ENCODE results near the gene PPP3CA. TPM values are rescaled to one million over a fixed set of nuclear protein-coding genes. Genes with fewer than 3 reads are reported as not detected.

Gene PPP3CA
- total and polyA plus RNA-seq, 2 experiments from 2014 or later: 27.0 to 45.2 TPM

DNA sequence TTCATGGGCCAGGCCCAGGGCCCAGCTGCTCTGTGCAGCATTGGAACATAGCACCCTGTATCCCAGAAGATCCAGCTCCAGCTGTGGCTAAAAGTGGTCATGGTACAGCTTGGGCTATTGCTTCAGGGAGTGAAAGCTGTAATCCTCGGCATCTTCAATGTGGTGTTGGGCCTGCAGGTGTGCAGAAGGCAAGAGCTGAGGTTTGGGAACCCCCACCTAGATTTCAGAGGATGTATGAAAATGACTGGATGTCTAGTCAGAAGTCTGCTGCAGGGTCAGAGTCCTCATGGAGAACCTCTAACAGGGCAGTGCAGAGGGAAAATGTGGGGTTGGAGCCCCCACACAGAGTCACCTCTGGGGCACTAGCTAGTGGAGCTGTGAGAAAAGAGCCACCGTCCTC, 341.7 kb downstream of the PPP3CA start (continued):
- TF ChIP-seq, protein P1, sequence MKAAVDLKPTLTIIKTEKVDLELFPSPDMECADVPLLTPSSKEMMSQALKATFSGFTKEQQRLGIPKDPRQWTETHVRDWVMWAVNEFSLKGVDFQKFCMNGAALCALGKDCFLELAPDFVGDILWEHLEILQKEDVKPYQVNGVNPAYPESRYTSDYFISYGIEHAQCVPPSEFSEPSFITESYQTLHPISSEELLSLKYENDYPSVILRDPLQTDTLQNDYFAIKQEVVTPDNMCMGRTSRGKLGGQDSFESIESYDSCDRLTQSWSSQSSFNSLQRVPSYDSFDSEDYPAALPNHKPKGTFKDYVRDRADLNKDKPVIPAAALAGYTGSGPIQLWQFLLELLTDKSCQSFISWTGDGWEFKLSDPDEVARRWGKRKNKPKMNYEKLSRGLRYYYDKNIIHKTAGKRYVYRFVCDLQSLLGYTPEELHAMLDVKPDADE (IDR thresholded peaks at IDR 0.05): no peak

DNA sequence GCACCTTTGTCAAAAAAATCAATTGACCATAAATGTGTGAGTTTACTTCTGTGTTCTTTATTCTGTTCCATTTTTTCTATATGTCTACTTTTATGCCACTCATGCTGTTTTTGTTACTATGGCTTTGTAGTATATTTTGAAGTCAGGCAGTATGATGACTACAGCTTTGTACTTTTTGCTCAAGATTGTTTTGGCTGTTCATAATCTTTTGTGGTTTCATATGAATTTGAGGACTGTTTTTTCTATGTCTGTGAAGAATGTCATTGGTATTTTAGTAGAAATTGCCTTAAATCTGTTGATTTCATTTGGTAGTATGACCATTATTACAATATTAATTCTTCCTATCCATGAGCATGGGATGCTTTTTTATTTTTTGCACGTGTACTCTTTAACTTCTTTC, 346.8 kb downstream of the PPP3CA start:
- Histone ChIP-seq H3K79me2 (replicated peaks; ENCODE audit: insufficient read depth) (no peaks in the 10 kb centered on the region), H3K4me3 (no peak overlapping the region), H3K27ac (ENCODE audit: low read depth) (no peak overlapping the region), H3K27me3 (ENCODE audit: insufficient read depth) (no peaks in the 10 kb centered on the region), H3K36me3 (ENCODE audit: insufficient read depth) (no peaks in the 10 kb centered on the region), H3K4me2 (no peak overlapping the region), H2AFZ (no peak overlapping the region), H4K20me1 (replicated peaks; ENCODE audit: insufficient read depth) (no peaks in the 10 kb centered on the region), H3F3A (replicated peaks; ENCODE audit: low read depth) (no peaks in the 10 kb centered on the region), H3K4me1 (ENCODE audit: insufficient read depth) (no peaks in the 10 kb centered on the region), H3K9me2 (ENCODE audit: insufficient read depth) (peaks cover 3% of the 10 kb centered on the region; the same call in 1 of the 2 replicates)
- Mint-ChIP-seq H3K27me3 (ENCODE audit: insufficient read depth, low read depth, poor library complexity) (no peaks in the 10 kb centered on the region), H3K9me3 (no peaks in the 10 kb centered on the region), H3K4me3 (no peak overlapping the region), H3K27ac (no peak overlapping the region), H3K36me3 (ENCODE audit: low read depth) (no peaks in the 10 kb centered on the region), H3K4me1 (no peaks in the 10 kb centered on the region)
- ATAC-seq: no peak
- no peak for DNase-seq (ENCODE audit: low spot score)
- TF ChIP-seq JUNB (IDR thresholded peaks at IDR 0.05; ENCODE audit: unreplicated experiment) (no peak), NANOG (IDR thresholded peaks at IDR 0.05; ENCODE audit: borderline replicate concordance) (no peak), ZNF331 (CRISPR knock-in tag; IDR thresholded peaks at IDR 0.05; ENCODE audit: low read depth) (no peak), EZH2phosphoT487 (IDR thresholded peaks at IDR 0.05; ENCODE audit: unreplicated experiment) (no peak), STAT1 (IDR thresholded peaks at IDR 0.05; ENCODE audit: unreplicated experiment) (no peak), EZH2 (IDR thresholded peaks at IDR 0.05; ENCODE audit: low read depth, unreplicated experiment) (no peak), CREB1 (CRISPR knock-in tag; IDR thresholded peaks at IDR 0.05; ENCODE audit: low read depth) (no peak), ZNF114 (CRISPR knock-in tag; IDR thresholded peaks at IDR 0.05) (no peak), POLR2AphosphoS5 (IDR thresholded peaks at IDR 0.05; ENCODE audit: low read depth) (no peak)
- TF ChIP-seq, protein P2, sequence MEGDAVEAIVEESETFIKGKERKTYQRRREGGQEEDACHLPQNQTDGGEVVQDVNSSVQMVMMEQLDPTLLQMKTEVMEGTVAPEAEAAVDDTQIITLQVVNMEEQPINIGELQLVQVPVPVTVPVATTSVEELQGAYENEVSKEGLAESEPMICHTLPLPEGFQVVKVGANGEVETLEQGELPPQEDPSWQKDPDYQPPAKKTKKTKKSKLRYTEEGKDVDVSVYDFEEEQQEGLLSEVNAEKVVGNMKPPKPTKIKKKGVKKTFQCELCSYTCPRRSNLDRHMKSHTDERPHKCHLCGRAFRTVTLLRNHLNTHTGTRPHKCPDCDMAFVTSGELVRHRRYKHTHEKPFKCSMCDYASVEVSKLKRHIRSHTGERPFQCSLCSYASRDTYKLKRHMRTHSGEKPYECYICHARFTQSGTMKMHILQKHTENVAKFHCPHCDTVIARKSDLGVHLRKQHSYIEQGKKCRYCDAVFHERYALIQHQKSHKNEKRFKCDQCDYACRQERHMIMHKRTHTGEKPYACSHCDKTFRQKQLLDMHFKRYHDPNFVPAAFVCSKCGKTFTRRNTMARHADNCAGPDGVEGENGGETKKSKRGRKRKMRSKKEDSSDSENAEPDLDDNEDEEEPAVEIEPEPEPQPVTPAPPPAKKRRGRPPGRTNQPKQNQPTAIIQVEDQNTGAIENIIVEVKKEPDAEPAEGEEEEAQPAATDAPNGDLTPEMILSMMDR (conservative IDR thresholded peaks at IDR 0.05; ENCODE audit: low read depth in 2 of 2): no peak
- TF ChIP-seq, protein P3, sequence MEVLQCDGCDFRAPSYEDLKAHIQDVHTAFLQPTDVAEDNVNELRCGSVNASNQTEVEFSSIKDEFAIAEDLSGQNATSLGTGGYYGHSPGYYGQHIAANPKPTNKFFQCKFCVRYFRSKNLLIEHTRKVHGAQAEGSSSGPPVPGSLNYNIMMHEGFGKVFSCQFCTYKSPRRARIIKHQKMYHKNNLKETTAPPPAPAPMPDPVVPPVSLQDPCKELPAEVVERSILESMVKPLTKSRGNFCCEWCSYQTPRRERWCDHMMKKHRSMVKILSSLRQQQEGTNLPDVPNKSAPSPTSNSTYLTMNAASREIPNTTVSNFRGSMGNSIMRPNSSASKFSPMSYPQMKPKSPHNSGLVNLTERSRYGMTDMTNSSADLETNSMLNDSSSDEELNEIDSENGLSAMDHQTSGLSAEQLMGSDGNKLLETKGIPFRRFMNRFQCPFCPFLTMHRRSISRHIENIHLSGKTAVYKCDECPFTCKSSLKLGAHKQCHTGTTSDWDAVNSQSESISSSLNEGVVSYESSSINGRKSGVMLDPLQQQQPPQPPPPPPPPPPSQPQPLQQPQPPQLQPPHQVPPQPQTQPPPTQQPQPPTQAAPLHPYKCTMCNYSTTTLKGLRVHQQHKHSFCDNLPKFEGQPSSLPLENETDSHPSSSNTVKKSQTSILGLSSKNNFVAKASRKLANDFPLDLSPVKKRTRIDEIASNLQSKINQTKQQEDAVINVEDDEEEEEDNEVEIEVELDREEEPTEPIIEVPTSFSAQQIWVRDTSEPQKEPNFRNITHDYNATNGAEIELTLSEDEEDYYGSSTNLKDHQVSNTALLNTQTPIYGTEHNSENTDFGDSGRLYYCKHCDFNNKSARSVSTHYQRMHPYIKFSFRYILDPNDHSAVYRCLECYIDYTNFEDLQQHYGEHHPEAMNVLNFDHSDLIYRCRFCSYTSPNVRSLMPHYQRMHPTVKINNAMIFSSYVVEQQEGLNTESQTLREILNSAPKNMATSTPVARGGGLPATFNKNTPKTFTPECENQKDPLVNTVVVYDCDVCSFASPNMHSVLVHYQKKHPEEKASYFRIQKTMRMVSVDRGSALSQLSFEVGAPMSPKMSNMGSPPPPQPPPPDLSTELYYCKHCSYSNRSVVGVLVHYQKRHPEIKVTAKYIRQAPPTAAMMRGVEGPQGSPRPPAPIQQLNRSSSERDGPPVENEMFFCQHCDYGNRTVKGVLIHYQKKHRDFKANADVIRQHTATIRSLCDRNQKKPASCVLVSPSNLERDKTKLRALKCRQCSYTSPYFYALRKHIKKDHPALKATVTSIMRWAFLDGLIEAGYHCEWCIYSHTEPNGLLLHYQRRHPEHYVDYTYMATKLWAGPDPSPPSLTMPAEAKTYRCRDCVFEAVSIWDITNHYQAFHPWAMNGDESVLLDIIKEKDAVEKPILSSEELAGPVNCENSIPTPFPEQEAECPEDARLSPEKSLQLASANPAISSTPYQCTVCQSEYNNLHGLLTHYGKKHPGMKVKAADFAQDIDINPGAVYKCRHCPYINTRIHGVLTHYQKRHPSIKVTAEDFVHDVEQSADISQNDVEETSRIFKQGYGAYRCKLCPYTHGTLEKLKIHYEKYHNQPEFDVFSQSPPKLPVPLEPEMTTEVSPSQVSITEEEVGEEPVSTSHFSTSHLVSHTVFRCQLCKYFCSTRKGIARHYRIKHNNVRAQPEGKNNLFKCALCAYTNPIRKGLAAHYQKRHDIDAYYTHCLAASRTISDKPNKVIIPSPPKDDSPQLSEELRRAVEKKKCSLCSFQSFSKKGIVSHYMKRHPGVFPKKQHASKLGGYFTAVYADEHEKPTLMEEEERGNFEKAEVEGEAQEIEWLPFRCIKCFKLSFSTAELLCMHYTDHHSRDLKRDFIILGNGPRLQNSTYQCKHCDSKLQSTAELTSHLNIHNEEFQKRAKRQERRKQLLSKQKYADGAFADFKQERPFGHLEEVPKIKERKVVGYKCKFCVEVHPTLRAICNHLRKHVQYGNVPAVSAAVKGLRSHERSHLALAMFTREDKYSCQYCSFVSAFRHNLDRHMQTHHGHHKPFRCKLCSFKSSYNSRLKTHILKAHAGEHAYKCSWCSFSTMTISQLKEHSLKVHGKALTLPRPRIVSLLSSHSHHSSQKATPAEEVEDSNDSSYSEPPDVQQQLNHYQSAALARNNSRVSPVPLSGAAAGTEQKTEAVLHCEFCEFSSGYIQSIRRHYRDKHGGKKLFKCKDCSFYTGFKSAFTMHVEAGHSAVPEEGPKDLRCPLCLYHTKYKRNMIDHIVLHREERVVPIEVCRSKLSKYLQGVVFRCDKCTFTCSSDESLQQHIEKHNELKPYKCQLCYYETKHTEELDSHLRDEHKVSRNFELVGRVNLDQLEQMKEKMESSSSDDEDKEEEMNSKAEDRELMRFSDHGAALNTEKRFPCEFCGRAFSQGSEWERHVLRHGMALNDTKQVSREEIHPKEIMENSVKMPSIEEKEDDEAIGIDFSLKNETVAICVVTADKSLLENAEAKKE (CRISPR knock-in tag; IDR thresholded peaks at IDR 0.05): no peak
- TF ChIP-seq, protein P1 (IDR thresholded peaks at IDR 0.05): no peak
